Measurements from ENCODE around the gene AUP1.

DNA sequence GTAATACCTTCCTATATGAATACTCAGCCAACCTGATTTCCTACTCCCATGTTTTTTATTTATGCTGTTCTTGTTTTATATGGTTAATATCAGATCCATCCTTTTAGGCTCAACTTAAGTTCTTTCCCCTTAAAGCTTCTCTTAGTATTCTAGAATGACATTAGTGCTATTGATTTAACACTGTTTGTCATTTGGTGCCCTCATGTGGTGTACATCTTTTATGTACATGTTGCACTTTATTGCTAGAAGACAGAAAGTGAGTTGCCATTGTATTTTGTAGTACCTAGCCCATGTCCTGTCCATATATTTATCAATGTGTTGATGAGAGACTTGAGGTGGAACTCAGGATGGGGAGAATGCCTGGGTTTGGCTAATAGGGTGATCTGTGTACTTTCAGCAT, 2.7 kb upstream of the AUP1 start:
- TF ChIP-seq, protein P1, sequence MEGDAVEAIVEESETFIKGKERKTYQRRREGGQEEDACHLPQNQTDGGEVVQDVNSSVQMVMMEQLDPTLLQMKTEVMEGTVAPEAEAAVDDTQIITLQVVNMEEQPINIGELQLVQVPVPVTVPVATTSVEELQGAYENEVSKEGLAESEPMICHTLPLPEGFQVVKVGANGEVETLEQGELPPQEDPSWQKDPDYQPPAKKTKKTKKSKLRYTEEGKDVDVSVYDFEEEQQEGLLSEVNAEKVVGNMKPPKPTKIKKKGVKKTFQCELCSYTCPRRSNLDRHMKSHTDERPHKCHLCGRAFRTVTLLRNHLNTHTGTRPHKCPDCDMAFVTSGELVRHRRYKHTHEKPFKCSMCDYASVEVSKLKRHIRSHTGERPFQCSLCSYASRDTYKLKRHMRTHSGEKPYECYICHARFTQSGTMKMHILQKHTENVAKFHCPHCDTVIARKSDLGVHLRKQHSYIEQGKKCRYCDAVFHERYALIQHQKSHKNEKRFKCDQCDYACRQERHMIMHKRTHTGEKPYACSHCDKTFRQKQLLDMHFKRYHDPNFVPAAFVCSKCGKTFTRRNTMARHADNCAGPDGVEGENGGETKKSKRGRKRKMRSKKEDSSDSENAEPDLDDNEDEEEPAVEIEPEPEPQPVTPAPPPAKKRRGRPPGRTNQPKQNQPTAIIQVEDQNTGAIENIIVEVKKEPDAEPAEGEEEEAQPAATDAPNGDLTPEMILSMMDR (IDR thresholded peaks at IDR 0.05; ENCODE audit: poor library complexity) = peak; percentile 45
- TF ChIP-seq EZH2phosphoT487 (IDR thresholded peaks at IDR 0.05; ENCODE audit: low read depth, severe bottlenecking, unreplicated experiment) (no peak), EZH2 (IDR thresholded peaks at IDR 0.05; ENCODE audit: borderline replicate concordance) (no peak)

All from hepatocyte (in vitro differentiated cells).